Stimulated activated CD4-positive, alpha-beta T cell treated with anti-CD3 and anti-CD28 coated beads, Interleukin-4, amount 100 ng/mL, for 4 hours (primary cell): Measurements from ENCODE around the gene CD37.
A peak's percentile ranks its signal among the peaks of the same experiment; 100 is the strongest.
"Not testable (repeated sequence)": the region's sequence is repeated elsewhere in the genome, so short reads cannot be mapped to it uniquely, and the experiment has no call there.

ENCODE experiments used
- DNase-seq, 2 experiments: peaks; one replicate each; pipeline ENCODE4 v3.0.0-alpha.2; 2020

Gene CD37, protein sequence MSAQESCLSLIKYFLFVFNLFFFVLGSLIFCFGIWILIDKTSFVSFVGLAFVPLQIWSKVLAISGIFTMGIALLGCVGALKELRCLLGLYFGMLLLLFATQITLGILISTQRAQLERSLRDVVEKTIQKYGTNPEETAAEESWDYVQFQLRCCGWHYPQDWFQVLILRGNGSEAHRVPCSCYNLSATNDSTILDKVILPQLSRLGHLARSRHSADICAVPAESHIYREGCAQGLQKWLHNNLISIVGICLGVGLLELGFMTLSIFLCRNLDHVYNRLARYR

GRCh38 chr19:49335071-49335783 is at the start of gene CD37:
TSS of gene CD37 (plus strand) at chr19:49335406. CDS start at chr19:49335541, 135 bp downstream.
- DNase-seq: peak; percentile 35 to 42

DNA sequence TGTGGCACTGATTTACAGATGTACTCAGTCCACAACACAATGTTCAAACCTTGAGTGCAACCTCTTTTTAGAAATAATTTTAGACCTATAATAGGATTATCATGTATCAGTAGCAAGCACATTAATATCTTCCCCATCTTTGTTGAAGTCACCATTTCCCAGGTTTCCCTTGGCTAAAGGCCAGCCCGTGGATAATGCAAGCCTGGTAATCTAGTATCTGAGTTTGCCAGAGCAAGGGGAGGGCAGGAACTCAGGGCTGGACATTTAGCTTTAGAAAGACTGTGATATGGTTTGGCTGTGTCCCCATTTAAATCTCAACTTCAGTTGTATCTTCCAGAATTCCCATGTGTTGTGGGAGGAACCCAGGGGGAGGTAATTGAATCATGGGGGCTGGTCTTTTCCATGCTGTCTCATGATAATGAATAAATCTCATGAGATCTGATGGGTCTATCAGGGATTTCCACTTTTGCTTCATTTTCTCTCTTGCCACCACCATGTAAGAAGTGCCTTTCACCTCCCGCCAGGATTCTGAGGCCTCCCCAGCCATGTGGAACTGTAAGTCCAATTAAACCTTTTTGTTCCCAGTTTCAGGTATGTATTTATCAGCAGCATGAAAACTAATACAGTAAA is 48.0 kb upstream of the CD37 start:
- DNase-seq: no peak

DNA sequence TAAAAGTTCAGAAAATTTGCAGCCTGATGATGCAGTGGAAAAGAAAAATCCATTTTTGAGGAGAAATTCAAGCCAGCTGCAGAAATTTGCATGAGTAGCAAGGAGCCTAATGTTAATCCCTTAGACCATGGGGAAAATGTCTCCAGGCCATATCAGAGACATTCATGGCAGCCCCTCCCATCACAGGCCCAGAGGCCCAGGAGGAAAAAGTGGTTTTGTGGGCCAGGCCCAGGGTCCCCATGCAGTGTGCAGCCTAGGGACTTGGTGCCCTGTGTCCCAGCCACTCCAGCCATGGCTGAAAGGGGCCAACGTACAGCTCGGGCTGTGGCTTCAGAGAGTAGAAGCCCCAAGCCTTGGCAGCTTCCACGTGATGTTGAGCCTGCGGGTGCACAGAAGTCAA is 47.0 kb upstream of the CD37 start:
- not testable (repeated sequence) for DNase-seq

DNA sequence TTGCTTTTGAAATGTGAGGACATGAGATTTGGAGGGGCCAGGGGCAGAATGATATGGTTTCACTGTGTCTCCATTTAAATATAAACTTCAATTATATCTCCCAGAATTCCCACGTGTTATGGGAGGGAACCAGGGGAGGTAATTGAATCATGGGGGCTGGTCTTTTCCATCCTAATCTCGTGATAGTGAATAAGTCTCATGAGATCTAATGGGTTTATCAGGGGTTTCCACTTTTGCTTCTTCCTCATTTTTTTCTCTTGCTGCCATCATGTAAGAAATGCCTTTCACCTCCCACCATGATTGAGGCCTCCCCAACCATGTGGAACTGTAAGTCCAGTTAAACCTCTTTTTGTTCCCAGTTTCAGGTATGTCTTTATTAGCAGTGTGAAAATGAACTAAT is 45.9 kb upstream of the CD37 start:
- not testable (repeated sequence) for DNase-seq

DNA sequence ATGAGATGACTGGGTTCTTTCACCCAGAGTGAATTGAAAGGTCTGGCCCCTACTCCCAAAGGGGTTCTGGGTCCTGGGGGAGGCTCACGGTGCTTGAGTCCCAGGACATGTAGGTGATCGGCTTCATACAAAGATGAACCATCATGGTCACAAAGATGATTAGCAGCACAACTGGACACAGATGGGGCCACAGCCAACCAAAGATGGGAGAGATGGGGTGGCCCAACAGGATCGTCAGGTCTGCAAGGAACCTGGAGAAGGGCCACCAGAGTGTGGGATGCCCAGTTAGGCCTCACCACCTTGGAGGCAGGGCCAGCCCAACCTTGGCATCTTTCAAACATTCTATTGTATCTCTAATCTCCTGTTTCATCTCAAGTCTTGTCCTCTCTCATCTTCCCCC is 44.7 kb upstream of the CD37 start:
- DNase-seq: no peak

DNA sequence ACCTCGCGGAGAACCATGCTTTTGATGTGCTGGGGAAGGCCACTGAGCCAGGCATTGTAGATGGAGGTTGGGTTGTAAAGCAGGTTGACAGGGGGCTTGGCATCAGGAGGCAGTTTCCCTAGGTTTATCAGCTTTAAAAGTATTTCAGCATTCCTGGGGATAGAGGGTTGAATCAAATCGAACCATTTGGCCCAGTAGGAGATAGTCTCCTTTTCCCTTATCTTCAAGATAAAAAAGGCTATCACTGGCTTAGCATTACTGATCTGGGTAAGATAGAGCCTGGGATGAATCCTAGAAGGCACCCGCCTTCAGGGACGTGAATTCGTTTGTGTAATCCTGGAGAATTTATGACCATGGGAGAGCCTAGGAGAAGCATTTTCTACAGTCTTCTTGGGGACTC is 40.8 kb upstream of the CD37 start:
- DNase-seq: no peak

DNA sequence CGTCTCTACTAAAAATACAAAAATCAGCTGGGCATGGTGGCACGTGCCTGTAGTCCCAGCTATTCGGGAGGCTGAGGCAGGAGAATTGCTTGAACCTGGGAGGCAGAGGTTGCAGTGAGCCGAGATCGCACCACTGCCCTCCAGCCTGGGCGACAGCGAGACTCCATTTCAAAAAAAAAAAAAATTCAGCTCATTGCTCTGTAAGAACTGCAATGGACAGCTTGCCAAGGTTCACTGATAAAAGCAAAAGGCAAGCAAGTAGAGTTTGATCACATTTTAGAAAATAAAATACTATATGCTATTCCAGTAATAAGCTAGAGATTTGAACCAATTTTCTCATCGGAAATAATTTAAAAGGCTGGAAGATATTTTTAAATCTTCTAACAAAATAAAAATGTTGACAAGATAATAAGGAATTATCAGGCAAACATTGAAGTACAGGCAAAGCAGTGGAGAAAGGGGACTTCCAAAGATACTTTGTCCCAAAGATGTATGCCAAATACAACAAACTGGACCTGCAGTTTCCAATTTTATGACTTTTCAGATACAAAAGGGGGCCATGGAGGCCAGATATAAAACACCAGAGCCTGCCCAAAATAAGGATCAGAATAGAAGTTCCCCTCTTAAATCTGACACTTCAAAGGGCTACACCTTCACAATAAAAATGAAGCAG is 39.9 kb upstream of the CD37 start:
- no peak for DNase-seq

DNA sequence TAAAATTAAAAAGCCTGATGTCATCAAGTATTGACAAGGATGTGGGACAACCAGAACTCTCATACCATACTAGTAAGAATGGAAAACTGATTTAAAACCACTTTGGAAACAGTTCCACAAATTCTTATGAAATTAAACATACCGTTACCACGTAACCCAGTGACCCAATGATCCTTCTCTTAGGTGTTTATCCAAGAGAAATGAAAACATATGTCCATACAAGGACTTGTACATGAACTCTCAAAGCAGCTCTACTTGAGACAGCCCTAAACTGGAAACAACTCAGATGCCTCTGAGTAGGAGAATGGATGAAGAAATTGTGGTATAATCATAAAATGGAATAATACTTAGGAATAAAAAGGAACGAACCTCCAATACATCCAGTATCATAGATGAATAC is 37.8 kb upstream of the CD37 start:
- no peak for DNase-seq

- not testable (repeated sequence) for DNase-seq
Measured at GRCh38 chr19:49298653-49299052, 36.6 kb upstream of the CD37 start.

- peak; percentile 71 to 83 for DNase-seq
Measured at GRCh38 chr19:49301165-49301865, 33.9 kb upstream of the CD37 start.

DNA sequence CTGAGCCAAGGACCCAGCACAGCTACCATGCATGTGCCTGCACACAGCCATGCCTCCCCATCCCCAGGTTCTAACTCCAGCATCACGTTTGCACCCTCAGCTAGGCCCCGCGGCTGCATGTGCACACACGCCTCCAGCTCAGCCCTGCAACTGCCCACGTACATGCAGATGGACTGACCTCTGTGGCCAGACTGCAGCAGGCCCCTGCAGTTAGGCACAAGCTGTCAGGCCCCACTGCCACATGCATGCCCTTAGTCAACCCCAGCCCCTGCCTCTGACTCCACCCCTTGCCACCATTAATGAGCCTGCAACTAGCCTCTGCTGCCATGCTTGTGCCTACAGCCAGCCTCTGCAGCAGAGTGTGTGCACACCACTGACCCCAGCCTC is 33.3 kb upstream of the CD37 start:
- DNase-seq: no peak

GRCh38 chr19:49306734-49307133 is 28.5 kb upstream of the CD37 start:
- DNase-seq: not testable (repeated sequence)

GRCh38 chr19:49309087-49309486 is 26.1 kb upstream of the CD37 start:
- DNase-seq: no peak

GRCh38 chr19:49315111-49315510 is 20.1 kb upstream of the CD37 start:
- no peak for DNase-seq

- no peak for DNase-seq
Measured at GRCh38 chr19:49316284-49316683, 18.9 kb upstream of the CD37 start.

GRCh38 chr19:49318296-49318695 is 16.9 kb upstream of the CD37 start:
- DNase-seq: no peak

DNA sequence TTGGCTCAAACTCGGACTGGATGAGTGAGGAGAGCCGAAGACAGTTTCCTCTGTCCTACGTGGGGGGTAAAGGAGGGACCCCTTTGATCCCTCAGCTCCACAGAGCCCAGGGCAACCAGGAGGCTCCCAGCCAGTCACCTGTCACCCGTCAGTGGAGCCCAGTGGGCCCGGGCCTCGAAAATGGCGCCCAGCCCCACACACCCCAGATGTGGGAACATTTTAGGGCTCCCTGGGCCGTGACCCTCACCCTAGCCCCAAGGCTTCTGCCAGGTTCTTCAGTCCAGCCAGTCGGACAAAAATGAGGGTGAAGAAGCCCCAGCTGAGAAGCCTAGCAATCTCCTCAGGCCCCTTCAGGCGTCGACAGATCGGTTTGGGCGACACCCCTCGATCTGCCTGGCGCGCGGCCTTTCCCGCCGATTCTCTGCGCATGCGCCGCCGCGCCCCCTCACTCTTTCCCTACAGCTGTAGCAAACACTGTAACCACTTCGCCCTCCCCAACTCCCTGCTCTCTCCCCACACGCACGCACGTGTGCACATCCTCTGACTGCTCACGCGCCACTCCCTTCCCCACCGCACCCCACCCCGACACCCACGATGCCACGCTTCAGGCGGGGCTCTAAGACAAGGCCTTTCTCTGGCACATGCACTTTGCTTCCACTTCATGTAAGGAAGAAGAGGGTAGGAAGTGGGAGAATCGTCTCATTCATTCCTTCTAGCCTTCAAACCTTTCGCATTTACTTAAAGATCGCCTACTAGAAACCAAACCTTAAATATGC is 10.2 kb upstream of the CD37 start, which contains the start of gene SLC6A16:
SLC6A16 (minus strand) TSS at position 391 of the 776 bp plus-strand sequence. CDS start 13,844 bp downstream, outside the sequence.
- DNase-seq: no peak

- DNase-seq: not testable (repeated sequence)
Measured at GRCh38 chr19:49325756-49326155, 9.4 kb upstream of the CD37 start.

GRCh38 chr19:49326165-49326704 is 9.0 kb upstream of the CD37 start:
- DNase-seq: no peak

GRCh38 chr19:49327878-49328544 is 7.2 kb upstream of the CD37 start:
- DNase-seq: peak in 1 of 2 experiments; percentile 42

GRCh38 chr19:49328741-49329140 is 6.5 kb upstream of the CD37 start:
- no peak for DNase-seq
